Measurements from ENCODE around the gene GGT6.
"Not testable (repeated sequence)": the region's sequence is repeated elsewhere in the genome, so short reads cannot be mapped to it uniquely, and the experiment has no call there.

The GGT6 gene

GRCh38 chr17:4560421-4560820, at the start of gene GGT6:
TSS of gene GGT6 (minus strand) at chr17:4560577. CDS start at chr17:4560521, 56 bp downstream.
- DNase-seq (ENCODE audit: low spot score): no peak

GRCh38 chr17:4610162-4610561, 49.8 kb upstream of the GGT6 start:
- DNase-seq (ENCODE audit: low spot score): no peak

- no peak for DNase-seq (ENCODE audit: low spot score)
Observed at GRCh38 chr17:4609761-4610160, 49.4 kb upstream of the GGT6 start.

GRCh38 chr17:4607773-4608187, 47.4 kb upstream of the GGT6 start:
- DNase-seq (ENCODE audit: low spot score): peak; percentile 85

- no peak for DNase-seq (ENCODE audit: low spot score)
Observed at GRCh38 chr17:4607261-4607741, 46.9 kb upstream of the GGT6 start.

- no peak for DNase-seq (ENCODE audit: low spot score)
Observed at GRCh38 chr17:4605826-4606225, 45.4 kb upstream of the GGT6 start.

- not testable (repeated sequence) for DNase-seq (ENCODE audit: low spot score)
Observed at GRCh38 chr17:4604736-4605135, 44.4 kb upstream of the GGT6 start.

- DNase-seq (ENCODE audit: low spot score): no peak
Observed at GRCh38 chr17:4604111-4604644, 43.8 kb upstream of the GGT6 start.

GRCh38 chr17:4602041-4602440, 41.7 kb upstream of the GGT6 start:
- no peak for DNase-seq (ENCODE audit: low spot score)

GRCh38 chr17:4601326-4601725, 40.9 kb upstream of the GGT6 start:
- no peak for DNase-seq (ENCODE audit: low spot score)

- DNase-seq (ENCODE audit: low spot score): no peak
Observed at GRCh38 chr17:4600563-4600962, 40.2 kb upstream of the GGT6 start.

- DNase-seq (ENCODE audit: low spot score): no peak
Observed at GRCh38 chr17:4599505-4600281, 39.3 kb upstream of the GGT6 start.

GRCh38 chr17:4598776-4599504, 38.6 kb upstream of the GGT6 start:
- DNase-seq (ENCODE audit: low spot score): no peak

- DNase-seq (ENCODE audit: low spot score): no peak
Observed at GRCh38 chr17:4597975-4598374, 37.6 kb upstream of the GGT6 start.

- DNase-seq (ENCODE audit: low spot score): no peak
Observed at GRCh38 chr17:4596636-4597380, 36.4 kb upstream of the GGT6 start.

- DNase-seq (ENCODE audit: low spot score): not testable (repeated sequence)
Observed at GRCh38 chr17:4595685-4596342, 35.4 kb upstream of the GGT6 start.

GRCh38 chr17:4594931-4595684, 34.7 kb upstream of the GGT6 start:
- DNase-seq (ENCODE audit: low spot score): no peak

- no peak for DNase-seq (ENCODE audit: low spot score)
Observed at GRCh38 chr17:4594406-4594805, 34.0 kb upstream of the GGT6 start.

GRCh38 chr17:4593021-4593421, 32.6 kb upstream of the GGT6 start:
- no peak for DNase-seq (ENCODE audit: low spot score)

GRCh38 chr17:4592240-4593005, 32.0 kb upstream of the GGT6 start:
- no peak for DNase-seq (ENCODE audit: low spot score)

Measured in COLO829 (cell line).